Measurements from ENCODE around the gene SLC8A2. TPM values are rescaled to one million over a fixed set of nuclear protein-coding genes. Genes with fewer than 3 reads are reported as not detected.

SLC8A2 gene
- total RNA-seq, 2 experiments from 2014 or later: 0.13 to 0.36 TPM

DNA sequence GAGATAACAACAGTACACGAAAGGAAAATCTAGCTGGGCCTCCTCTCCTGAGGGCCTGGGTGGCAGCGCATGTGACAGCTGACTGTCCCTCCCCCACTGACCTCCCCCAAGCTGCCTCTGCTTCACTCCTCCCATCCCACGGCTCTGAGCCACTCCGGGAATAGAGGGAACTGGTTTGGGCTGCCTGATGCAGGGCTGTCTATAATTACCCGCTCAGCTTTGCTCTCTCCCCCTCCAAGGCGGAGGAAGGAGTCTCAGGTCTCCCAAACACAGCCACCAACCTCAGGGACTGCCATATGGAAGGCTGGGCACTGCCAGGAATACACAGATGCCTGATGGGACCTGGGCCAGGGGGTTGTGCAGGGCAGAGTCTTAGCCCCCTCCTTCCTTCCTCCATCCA, 35.3 kb upstream of the SLC8A2 start:
- Histone ChIP-seq H3K4me3 (ENCODE audit: low read depth, low read length, poor library complexity, severe bottlenecking) (no peak overlapping the region), H3K79me2 (ENCODE audit: insufficient read depth, low read depth, low read length) (peaks cover 22% of the 10 kb centered on the region), H2AFZ (ENCODE audit: low read length) (no peak overlapping the region), H3K27ac (ENCODE audit: low read depth, low read length, poor library complexity, severe bottlenecking) (no peak overlapping the region), H3K4me1 (ENCODE audit: insufficient read depth, low read length, poor library complexity, severe bottlenecking) (peaks cover 8% of the 10 kb centered on the region), H3K36me3 (ENCODE audit: insufficient read depth, low read length) (peaks cover 22% of the 10 kb centered on the region; the same call in 1 of the 2 replicates), H4K20me1 (ENCODE audit: insufficient read depth, low read length) (no peaks in the 10 kb centered on the region), H3K9me3 (ENCODE audit: low read length) (no peaks in the 10 kb centered on the region), H3K4me2 (ENCODE audit: low read length) (no peak overlapping the region), H3K9me2 (ENCODE audit: insufficient read depth, low read length) (no peaks in the 10 kb centered on the region)
- no peak for DNase-seq (ENCODE audit: low spot score)
- BruUV-seq (replicated peaks): no TSS peak
- POLR2A ChIA-PET: no interaction called here
- CTCF ChIA-PET (ENCODE audit: unreplicated experiment): no interaction called here
- intact Hi-C loops (cut with micrococcal nuclease; ENCODE audit: unreplicated experiment): no loop called here
- TF ChIP-seq, protein P1, sequence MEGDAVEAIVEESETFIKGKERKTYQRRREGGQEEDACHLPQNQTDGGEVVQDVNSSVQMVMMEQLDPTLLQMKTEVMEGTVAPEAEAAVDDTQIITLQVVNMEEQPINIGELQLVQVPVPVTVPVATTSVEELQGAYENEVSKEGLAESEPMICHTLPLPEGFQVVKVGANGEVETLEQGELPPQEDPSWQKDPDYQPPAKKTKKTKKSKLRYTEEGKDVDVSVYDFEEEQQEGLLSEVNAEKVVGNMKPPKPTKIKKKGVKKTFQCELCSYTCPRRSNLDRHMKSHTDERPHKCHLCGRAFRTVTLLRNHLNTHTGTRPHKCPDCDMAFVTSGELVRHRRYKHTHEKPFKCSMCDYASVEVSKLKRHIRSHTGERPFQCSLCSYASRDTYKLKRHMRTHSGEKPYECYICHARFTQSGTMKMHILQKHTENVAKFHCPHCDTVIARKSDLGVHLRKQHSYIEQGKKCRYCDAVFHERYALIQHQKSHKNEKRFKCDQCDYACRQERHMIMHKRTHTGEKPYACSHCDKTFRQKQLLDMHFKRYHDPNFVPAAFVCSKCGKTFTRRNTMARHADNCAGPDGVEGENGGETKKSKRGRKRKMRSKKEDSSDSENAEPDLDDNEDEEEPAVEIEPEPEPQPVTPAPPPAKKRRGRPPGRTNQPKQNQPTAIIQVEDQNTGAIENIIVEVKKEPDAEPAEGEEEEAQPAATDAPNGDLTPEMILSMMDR (conservative IDR thresholded peaks at IDR 0.05; ENCODE audit: low read length): no peak
- no peak for TF ChIP-seq EZH2phosphoT487 (IDR thresholded peaks at IDR 0.05; ENCODE audit: borderline replicate concordance, low read depth, low read length)

DNA sequence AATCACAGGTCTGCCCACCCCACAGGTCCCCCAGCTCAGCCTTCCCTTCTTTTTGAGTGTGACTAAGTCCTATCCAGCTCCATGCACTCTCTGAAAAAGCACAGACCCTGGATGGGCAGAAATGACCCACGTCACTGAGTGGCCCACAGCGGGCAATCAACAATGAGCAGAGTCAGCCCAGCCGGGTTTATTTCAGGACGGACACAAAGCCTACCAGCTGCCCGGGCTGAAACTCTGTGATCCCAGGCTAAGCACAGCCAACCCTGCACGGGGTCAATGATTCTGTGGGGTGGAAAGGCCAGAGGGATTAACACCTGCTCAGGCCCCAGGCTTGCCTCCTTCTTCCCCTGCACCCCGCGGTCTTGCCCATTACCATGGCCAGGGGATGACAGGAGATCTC, 34.8 kb upstream of the SLC8A2 start:
- ChIA-PET CTCF (ENCODE audit: unreplicated experiment) (no interaction called here), POLR2A (no interaction called here)
- no peak overlapping the region for H3K4me2 ChIP-seq (ENCODE audit: low read length)
- peaks cover 8% of the 10 kb centered on the region for H3K4me1 ChIP-seq (ENCODE audit: insufficient read depth, low read length, poor library complexity, severe bottlenecking)
- peaks cover 17% of the 10 kb centered on the region; the same call in 1 of the 2 replicates for H3K79me2 ChIP-seq (ENCODE audit: insufficient read depth, low read depth, low read length)
- DNase-seq (ENCODE audit: low spot score): no peak
- H3K9me3 ChIP-seq (ENCODE audit: low read length): no peaks in the 10 kb centered on the region
- BruUV-seq (replicated peaks): no TSS peak
- intact Hi-C loops (cut with micrococcal nuclease; ENCODE audit: unreplicated experiment): no loop called here
- H4K20me1 ChIP-seq (ENCODE audit: insufficient read depth, low read length): no peaks in the 10 kb centered on the region
- H3K4me3 ChIP-seq (ENCODE audit: low read depth, low read length, poor library complexity, severe bottlenecking): no peak overlapping the region
- TF ChIP-seq, protein P1 (conservative IDR thresholded peaks at IDR 0.05; ENCODE audit: low read length): no peak
- no peak for TF ChIP-seq EZH2phosphoT487 (IDR thresholded peaks at IDR 0.05; ENCODE audit: borderline replicate concordance, low read depth, low read length)
- H3K36me3 ChIP-seq (ENCODE audit: insufficient read depth, low read length): peaks cover 24% of the 10 kb centered on the region; the same call in 1 of the 2 replicates
- no peak overlapping the region for H2AFZ ChIP-seq (ENCODE audit: low read length)
- no peaks in the 10 kb centered on the region for H3K9me2 ChIP-seq (ENCODE audit: insufficient read depth, low read length)
- no peak overlapping the region for H3K27ac ChIP-seq (ENCODE audit: low read depth, low read length, poor library complexity, severe bottlenecking)

DNA sequence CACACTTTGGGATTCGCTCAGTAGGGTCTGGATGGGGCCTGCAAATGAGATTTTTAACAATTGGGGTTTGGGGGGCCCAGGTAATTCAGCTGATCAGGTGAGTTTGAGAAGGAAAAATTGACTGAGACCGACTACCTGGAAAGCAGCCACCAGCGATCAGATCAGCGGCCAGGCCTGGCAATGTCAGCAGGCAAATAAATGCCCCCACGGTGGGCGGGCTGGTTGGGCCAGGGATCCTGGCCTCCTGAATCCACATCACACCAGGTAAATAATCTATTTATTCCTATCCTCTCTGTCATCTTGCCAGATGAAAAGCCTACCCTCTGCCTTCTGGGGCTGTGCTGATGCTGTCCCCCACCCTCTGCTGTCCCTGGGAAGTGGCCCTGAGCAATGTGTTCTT, 33.8 kb upstream of the SLC8A2 start:
- Histone ChIP-seq H3K36me3 (ENCODE audit: insufficient read depth, low read length) (peaks cover 32% of the 10 kb centered on the region; the same call in 1 of the 2 replicates), H3K27ac (ENCODE audit: low read depth, low read length, poor library complexity, severe bottlenecking) (no peak overlapping the region), H3K4me3 (ENCODE audit: low read depth, low read length, poor library complexity, severe bottlenecking) (no peak overlapping the region), H3K79me2 (ENCODE audit: insufficient read depth, low read depth, low read length) (peaks cover 15% of the 10 kb centered on the region; the same call in 1 of the 2 replicates), H3K4me2 (ENCODE audit: low read length) (no peak overlapping the region), H4K20me1 (ENCODE audit: insufficient read depth, low read length) (no peaks in the 10 kb centered on the region), H3K9me3 (ENCODE audit: low read length) (no peaks in the 10 kb centered on the region), H3K9me2 (ENCODE audit: insufficient read depth, low read length) (no peaks in the 10 kb centered on the region), H2AFZ (ENCODE audit: low read length) (no peak overlapping the region), H3K4me1 (ENCODE audit: insufficient read depth, low read length, poor library complexity, severe bottlenecking) (peaks cover 2% of the 10 kb centered on the region)
- no peak for TF ChIP-seq EZH2phosphoT487 (IDR thresholded peaks at IDR 0.05; ENCODE audit: borderline replicate concordance, low read depth, low read length)
- TF ChIP-seq, protein P1 (conservative IDR thresholded peaks at IDR 0.05; ENCODE audit: low read length): no peak
- ChIA-PET POLR2A (no interaction called here), CTCF (ENCODE audit: unreplicated experiment) (no interaction called here)
- BruUV-seq (replicated peaks): no TSS peak
- intact Hi-C loops (cut with micrococcal nuclease; ENCODE audit: unreplicated experiment): no loop called here
- DNase-seq (ENCODE audit: low spot score): no peak

All from OCI-LY7 (cell line).